NCI-H446 treated with DMSO at 0.1 percent for 48 hours (cell line): ENCODE data around the gene ELOA2.
A peak's percentile ranks its signal among the peaks of the same experiment; 100 is the strongest.
"Not testable (repeated sequence)": the region's sequence is repeated elsewhere in the genome, so short reads cannot be mapped to it uniquely, and the experiment has no call there.

ENCODE experiments used
- DNase-seq: peaks from one replicate; lab custom pipeline; 2025; lab: John Stamatoyannopoulos, UW

The ELOA2 gene, protein sequence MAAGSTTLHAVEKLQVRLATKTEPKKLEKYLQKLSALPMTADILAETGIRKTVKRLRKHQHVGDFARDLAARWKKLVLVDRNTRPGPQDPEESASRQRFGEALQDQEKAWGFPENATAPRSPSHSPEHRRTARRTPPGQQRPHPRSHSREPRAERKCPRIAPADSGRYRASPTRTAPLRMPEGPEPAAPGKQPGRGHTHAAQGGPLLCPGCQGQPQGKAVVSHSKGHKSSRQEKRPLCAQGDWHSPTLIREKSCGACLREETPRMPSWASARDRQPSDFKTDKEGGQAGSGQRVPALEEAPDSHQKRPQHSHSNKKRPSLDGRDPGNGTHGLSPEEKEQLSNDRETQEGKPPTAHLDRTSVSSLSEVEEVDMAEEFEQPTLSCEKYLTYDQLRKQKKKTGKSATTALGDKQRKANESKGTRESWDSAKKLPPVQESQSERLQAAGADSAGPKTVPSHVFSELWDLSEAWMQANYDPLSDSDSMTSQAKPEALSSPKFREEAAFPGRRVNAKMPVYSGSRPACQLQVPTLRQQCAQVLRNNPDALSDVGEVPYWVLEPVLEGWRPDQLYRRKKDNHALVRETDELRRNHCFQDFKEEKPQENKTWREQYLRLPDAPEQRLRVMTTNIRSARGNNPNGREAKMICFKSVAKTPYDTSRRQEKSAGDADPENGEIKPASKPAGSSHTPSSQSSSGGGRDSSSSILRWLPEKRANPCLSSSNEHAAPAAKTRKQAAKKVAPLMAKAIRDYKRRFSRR

DNA sequence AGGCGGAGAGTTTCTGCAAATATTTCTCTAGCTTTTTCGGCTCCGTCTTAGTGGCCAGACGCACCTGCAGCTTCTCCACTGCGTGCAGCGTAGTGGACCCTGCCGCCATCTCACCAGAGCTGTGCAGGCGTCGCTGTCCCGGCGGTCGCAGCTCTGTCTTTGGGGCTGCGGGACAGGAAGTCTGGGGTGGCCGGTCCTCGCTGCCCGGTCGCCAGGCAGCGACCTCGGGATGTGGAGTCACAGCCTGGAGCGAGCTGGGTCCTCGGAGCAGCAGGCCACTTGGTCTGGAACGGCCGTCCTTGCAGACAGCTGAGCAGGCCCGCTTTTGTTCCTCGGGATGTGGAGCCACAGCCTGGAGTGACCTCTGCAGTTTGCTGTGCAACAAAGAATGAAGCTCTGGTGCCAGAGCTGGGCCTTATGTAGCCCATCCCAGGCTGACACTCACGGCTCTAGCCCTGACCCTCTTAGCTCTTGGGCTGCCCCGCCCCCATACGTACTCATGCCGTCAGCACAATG, at the start of gene ELOA2:
ELOA2 (minus strand) TSS at position 466 of the 516 bp plus-strand sequence; CDS start at position 109, 357 bp downstream.
- no peak for DNase-seq

- DNase-seq: no peak
Observed at GRCh38 chr18:47081578-47081977, 46.2 kb upstream of the ELOA2 start.

GRCh38 chr18:47080872-47081271, 45.5 kb upstream of the ELOA2 start:
- no peak for DNase-seq

- no peak for DNase-seq
Observed at GRCh38 chr18:47077111-47077510, 41.7 kb upstream of the ELOA2 start.

- DNase-seq: no peak
Observed at GRCh38 chr18:47075098-47075883, 39.9 kb upstream of the ELOA2 start.

- DNase-seq: no peak
Observed at GRCh38 chr18:47067648-47068047, 32.2 kb upstream of the ELOA2 start.

DNA sequence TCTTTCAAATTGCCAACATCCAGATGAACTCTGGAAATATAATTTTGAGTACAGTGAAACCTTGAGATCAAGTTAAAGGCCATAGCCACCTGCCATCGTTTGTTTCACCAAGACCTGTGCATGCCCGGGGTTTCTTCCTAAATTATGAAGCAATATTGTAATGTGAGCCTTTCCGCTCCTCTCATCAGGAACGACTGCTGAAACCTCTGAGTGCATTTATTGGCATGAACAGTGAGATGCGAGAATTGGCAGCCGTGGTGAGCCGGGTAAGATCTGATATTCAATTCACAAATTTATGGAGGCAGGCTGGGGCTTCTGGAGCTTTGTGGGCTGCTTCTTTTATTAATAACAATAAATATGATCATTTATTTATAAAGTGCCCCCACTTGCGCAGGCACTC, 27.7 kb upstream of the ELOA2 start:
- no peak for DNase-seq

- DNase-seq: no peak
Observed at GRCh38 chr18:47062471-47062870, 27.1 kb upstream of the ELOA2 start.

DNA sequence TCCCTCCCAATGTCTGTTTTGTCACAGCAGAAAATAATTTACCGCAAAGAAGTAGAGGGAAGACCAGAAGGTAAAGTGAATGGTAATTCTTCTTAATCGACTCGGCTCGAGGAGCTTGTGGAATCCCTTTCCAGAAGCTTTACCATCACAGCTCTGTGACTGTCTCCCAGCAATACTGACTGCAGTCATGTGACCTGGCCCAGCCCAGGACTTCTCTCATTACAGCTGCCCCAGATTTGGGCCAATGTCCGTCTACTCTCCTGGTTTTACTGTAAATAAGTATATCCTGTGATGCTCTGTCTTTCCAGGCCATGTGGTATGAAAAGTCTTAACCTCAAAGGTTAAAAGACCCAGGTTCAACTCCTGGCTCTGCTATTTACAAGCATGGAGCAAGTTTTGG, 18.9 kb upstream of the ELOA2 start:
- no peak for DNase-seq

- peak; percentile 5 for DNase-seq
Observed at GRCh38 chr18:47050468-47050867, 15.0 kb upstream of the ELOA2 start.

- no peak for DNase-seq
Observed at GRCh38 chr18:47040982-47041381, 5.6 kb upstream of the ELOA2 start.

DNA sequence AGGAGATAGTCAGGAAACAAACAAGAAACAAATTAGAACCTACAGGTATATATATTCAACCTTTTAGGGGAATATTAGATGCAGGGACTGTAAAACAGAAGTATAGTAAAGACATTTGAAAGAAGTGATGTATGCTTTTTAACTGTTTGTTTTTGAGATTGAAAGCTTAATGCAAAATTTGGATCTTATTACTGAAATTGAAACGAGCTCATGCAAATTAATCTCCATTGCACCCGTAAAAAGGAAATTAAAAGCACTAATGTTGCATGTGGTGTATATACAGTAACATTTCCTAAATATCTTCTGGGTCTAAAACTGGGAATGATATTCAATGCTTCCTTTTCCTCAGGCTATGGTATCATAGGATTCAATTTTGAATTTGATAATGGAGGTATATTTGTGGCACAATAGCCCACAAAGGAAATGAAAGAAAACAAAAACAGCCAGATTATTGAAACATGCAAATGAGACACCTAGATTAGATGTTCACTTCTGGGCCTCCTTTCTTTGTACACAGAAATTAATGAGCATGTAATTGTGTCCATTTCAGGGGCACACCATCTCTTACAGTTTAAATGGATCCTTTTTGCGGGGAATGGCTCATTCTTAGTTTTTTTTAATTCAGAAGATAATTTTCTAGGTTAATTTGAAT, 1.6 kb upstream of the ELOA2 start:
- DNase-seq: no peak

DNA sequence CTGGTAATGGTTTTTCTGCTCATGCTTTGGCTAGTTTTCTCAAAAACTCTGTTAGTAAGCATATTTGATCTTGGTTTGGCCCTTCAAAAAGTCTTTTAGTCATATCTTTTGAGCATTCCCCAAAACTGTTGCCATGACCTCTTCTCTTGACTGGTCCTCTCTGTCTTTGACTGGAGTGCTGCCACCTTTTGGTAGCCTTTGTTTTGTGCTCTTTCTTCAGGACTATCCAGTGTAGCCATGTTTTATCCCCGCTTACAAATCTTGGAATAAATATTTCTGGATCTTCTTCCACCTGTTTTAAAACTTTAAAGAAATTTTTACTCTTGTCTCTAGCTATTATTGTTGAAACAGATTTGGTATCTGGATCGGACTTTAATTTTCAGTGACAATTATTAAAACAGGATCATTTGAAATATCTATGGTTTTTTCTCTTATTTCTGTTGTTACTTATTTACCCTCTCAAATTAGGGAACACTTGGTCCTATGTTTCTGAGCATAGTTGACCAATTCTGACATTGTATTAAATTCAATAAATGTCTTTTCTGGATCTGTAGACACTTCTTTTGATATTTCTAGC, 965 bp upstream of the ELOA2 start:
- DNase-seq: peak; percentile 3

GRCh38 chr18:47034591-47034990, 830 bp downstream of the ELOA2 start:
- DNase-seq: not testable (repeated sequence)

DNA sequence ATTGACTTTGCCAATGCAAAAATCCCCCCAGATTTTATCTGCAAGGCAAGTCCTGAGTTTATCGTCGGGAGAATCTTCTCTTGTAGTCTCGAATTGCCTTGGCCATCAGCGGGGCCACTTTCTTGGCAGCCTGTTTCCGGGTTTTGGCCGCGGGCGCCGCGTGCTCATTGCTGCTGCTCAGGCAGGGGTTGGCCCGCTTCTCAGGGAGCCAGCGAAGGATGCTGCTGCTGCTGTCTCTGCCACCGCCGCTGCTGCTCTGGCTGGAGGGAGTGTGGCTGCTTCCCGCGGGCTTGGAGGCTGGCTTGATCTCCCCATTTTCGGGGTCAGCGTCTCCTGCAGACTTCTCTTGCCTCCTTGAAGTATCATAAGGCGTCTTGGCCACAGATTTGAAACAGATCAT, 2.5 kb downstream of the ELOA2 start:
- no peak for DNase-seq

DNA sequence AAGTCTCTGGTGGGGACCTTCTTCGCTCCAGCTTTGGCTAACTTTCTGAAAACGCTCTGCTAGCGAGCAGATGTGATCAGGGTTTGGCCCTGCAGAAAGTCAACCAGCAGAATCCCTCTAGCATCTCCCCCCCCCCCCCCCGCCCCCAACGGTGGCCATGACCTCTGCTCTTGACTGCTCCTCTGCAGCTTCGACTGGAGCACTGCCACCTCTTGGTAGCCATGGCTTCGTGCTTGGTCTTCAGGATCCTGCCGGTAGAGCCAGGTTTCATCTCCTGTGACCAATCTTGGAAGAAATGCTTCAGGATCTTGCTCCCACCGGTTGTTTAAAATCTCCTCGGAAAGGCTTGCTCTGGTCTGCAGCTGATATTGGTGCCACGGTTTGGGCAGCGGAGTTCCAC, 4.5 kb downstream of the ELOA2 start:
- DNase-seq: not testable (repeated sequence)

DNA sequence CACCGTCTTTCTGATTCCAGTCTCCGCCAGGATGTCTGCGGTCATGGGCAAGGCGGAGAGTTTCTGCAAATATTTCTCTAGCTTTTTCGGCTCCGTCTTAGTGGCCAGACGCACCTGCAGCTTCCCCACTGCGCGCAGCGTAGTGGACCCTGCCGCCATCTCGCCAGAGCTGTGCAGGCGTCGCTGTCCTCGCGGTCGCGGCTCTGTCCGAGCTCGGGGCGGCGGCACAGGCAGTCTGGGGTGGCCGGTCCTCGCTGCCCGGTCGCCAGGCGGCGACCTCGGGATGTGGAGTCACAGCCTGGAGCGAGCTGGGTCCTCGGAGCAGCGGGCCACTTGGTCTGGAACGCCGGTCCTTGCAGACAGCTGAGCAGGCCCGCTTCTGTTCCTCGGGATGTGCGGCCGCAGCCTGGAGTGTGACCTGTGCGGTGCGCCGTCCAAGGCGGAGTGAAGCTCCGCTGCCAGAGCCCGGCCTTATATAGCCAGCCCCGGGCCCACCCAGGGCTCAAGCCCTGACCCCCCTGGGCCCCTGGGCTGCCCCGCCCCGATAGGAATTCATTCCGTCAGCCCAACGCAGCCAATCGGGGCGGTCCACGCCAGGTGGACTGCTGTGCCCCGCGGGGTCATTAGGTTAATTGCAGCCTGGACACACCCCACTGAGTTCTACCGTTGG, 5.6 kb downstream of the ELOA2 start:
- not testable (repeated sequence) for DNase-seq

DNA sequence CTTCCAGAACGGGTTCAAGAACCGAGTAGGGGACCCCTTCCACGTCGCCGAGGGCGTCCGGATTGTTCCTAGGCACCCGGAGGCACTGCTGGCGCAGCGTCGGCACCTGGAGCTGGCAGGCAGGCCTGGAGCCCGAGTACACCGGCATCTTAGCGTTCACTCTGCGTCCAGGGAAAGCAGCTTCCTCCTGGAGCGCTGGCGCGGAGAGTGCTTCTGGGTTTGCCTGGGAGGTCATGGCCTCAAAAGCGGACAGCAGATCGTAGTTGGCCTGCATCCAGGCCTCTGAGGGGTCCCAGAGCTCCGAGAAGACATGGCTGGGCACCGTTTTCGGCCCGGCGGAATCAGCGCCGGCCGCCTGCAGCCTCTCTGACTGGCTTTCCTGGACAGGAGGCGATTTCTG, 6.7 kb downstream of the ELOA2 start:
- not testable (repeated sequence) for DNase-seq

DNA sequence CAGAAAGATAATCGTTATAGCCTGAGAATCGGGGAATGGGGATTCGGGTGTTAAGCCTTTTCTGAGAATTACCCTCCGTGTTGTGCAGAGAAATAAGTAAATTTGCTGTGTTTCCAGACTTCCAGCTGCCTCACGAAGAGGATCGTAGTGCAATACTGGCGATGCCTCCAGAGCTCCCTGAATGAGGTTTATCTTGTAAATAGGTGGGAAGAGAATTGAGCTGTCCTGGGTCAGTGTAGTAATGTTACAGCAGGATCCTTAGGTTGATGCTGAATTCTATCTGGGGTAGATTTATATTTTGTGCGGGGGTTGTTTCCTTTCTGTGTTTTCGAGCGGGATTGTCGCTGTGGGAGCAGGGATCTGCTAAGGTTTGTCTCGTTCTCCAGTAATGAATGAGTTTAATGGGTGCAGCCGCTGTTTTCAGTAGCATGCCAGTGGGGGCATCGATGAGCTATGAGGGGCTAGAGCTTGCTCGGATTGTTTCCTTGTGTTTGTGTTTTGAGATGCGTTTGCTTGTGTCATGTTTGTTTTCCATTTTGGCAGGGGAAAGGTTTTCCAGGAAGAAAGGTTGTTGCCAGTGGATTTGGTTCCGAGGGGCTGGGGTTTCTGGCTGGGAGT, 9.8 kb downstream of the ELOA2 start:
- not testable (repeated sequence) for DNase-seq

GRCh38 chr18:47023769-47024465, 11.5 kb downstream of the ELOA2 start:
- not testable (repeated sequence) for DNase-seq
